OCI-LY1 (cell line): ENCODE measurements around the gene CDH4.

Experiments
- EZH2 ChIP-seq: fragments of 200-600 bp; sonication (generic), shearing (Covaris generic); IDR thresholded peaks from 2 replicates; pipeline ENCODE4 v1.8.0; 2017; ENCODE audit warnings: borderline replicate concordance, mixed run types, mild to moderate bottlenecking, antibody characterized with exemption, low read length, moderate library complexity, mixed read lengths
- TF ChIP-seq, protein P1 (sequence below): fragments of 200-600 bp; sonication (generic), shearing (Covaris generic); IDR thresholded peaks from 2 replicates; pipeline ENCODE4 v1.5.1; 2017; ENCODE audit warnings: mild to moderate bottlenecking, antibody characterized with exemption, low read length, moderate library complexity, mixed read lengths

DNA sequence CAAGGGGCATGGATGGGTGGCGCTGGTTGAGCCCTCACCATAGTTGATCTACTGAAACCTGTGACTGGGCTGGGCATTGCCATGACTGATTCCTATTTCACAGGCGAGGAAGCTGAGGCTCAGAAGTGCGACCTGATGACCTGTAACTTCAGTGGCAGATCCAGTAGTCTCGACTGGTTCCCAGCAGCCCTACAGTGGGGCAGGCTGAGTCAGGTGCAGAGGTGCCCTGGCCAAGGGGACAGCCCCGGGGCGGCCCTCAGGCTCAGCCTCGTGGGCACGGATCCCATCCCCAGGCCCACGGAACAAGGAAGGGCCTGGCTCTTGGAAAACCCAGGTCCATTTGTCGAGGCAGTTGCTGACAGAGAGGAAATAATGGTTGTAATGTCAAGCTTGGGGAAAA, 283.0 kb downstream of the CDH4 start:
- TF ChIP-seq, protein P1, sequence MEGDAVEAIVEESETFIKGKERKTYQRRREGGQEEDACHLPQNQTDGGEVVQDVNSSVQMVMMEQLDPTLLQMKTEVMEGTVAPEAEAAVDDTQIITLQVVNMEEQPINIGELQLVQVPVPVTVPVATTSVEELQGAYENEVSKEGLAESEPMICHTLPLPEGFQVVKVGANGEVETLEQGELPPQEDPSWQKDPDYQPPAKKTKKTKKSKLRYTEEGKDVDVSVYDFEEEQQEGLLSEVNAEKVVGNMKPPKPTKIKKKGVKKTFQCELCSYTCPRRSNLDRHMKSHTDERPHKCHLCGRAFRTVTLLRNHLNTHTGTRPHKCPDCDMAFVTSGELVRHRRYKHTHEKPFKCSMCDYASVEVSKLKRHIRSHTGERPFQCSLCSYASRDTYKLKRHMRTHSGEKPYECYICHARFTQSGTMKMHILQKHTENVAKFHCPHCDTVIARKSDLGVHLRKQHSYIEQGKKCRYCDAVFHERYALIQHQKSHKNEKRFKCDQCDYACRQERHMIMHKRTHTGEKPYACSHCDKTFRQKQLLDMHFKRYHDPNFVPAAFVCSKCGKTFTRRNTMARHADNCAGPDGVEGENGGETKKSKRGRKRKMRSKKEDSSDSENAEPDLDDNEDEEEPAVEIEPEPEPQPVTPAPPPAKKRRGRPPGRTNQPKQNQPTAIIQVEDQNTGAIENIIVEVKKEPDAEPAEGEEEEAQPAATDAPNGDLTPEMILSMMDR, result no peak
- TF ChIP-seq EZH2, result no peak
